T-helper 1 cell treated with Interleukin-12 subunit alpha and Interleukin-12 subunit beta and Interleukin-4 antibody, amounts not matched to agents 30 μg/mL and 1 μg/mL, for 36 hours (primary cell): ENCODE measurements around the gene TRAF3.

Experiments used
- H3K27ac Mint-ChIP-seq: one replicate; pipeline ENCODE4 v1.8.0; 2021; ENCODE audit warnings: mild to moderate bottlenecking, mixed read lengths
- H3K27me3 Mint-ChIP-seq: one replicate; pipeline ENCODE4 v1.8.0; 2021; ENCODE audit warnings: low read depth, mixed read lengths
- H3K36me3 Mint-ChIP-seq: one replicate; pipeline ENCODE4 v1.8.0; 2021; ENCODE audit warnings: low read depth, mixed read lengths
- H3K4me1 Mint-ChIP-seq: one replicate; pipeline ENCODE4 v1.8.0; 2021; ENCODE audit warnings: low read depth, mixed read lengths
- H3K4me3 Mint-ChIP-seq: one replicate; pipeline ENCODE4 v1.8.0; 2021; ENCODE audit warnings: mild to moderate bottlenecking, moderate library complexity, mixed read lengths
- H3K9me3 Mint-ChIP-seq: one replicate; pipeline ENCODE4 v1.8.0; 2021; ENCODE audit warnings: mixed read lengths

Gene TRAF3

DNA sequence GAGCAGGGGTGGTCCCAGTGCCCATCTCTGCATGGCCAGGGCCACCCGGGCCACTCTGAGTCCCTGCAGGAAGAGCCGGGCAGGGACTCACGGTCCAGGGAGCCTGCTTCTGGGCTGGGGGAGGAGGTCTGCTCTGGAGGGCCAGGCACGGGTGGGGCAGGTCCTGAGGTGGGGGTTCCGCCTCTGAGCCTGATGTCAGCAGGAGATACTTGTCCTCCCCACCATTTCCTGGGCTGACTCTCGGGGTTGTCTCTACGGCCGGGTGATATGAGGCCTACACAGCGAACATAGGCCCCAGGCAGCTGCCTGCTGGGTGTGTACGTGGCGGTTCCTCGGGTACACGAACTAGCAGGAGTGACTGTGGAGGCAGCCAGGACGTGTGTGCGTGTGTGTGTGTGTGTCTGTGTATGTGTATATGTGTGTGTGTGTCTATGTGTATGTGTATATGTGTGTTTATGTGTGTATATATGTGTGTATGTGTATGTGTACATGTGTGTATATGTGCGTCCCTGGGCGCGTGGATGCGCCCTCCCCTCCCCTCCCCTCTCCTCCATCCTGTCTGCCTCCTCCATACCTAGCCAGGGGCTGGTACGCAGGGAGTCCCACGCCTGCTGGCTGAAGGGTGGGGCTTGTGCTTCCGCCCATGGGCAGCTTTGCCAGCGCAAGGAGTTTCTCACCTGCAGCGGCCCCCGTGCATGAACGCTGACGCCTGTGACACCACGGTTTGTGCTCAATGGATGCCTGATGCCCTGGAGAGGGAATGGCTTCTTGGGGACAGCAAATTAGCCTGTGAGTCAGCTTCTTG is 30.4 kb upstream of the TRAF3 start:
- Mint-ChIP-seq H3K4me3 (no peak overlapping the region), H3K4me1 (no peaks in the 10 kb centered on the region), H3K27me3 (no peaks in the 10 kb centered on the region), H3K9me3 (peaks cover 3% of the 10 kb centered on the region), H3K27ac (no peak overlapping the region), H3K36me3 (peaks cover under 1% of the 10 kb centered on the region)

DNA sequence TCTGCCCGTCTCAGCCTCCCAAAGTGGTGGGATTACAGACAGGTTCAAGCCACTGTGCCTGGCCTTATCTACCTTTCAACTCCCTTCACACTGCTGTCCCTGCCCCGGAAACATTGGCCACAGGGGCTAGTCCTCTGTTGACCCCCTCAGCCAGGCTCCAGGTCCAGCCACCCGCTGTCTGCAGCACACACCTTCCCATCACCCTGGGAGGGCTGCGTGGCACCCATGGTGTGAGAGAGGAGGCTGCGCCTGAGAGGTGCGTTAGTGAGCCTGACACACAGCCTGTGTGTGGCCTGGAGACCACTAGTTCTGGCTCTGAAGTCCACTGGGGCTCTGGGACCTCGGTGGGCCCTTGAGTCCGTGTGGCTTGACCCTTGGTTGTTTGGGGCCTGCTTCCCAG is 28.4 kb upstream of the TRAF3 start:
- Mint-ChIP-seq H3K4me3 (no peak overlapping the region), H3K9me3 (no peaks in the 10 kb centered on the region), H3K27ac (no peak overlapping the region), H3K36me3 (no peaks in the 10 kb centered on the region), H3K27me3 (no peaks in the 10 kb centered on the region), H3K4me1 (no peaks in the 10 kb centered on the region)

DNA sequence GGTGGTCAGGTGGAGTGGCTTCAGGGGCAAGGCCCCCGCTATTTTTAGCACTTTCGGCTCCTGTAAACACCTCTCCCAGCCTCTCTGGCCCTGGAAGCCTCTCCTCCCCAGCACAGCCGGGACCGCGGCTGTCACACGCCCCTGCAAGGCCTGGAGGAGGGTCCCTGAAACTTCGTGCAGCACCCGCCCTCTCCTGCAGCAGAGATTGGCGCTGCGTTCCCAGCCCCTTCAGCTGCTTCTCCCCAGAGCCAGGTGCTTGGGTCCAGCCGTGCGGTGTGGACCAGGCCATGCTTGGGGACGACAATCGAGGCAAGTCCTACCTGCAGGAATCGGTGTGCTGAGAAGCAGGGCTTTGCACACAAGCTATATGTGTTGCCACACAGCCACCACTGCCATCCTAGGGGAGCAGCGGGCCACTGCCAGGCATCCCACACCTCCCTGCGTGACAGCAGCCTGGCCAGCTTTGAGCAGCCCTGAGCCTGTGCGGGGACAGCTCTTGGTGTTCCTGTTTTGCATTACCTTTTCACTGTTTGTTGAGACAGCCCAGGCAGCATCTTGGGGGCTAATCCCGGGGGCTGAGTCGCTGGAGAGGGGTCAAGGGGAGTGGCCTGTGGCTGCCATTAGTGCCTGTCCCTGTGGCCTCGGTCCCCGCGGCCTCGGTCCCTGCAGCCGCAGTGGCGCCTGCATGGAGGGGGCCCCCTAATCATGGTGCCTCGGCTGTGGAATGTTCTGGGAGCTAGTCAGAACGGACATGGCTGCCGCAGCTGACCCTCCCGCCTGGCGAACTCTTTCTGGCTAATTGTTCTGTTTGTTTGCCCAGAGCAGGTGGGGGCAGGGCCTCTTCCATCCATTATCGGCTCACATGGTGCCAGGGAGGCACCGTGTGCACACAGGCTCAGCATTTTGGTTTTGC is 27.6 kb upstream of the TRAF3 start:
- Mint-ChIP-seq H3K9me3 (no peaks in the 10 kb centered on the region), H3K27me3 (no peaks in the 10 kb centered on the region), H3K4me3 (no peak overlapping the region), H3K36me3 (no peaks in the 10 kb centered on the region), H3K4me1 (peaks cover 5% of the 10 kb centered on the region), H3K27ac (no peak overlapping the region)

- Mint-ChIP-seq H3K27ac (no peak overlapping the region), H3K4me3 (no peak overlapping the region), H3K27me3 (no peaks in the 10 kb centered on the region), H3K9me3 (no peaks in the 10 kb centered on the region), H3K4me1 (peaks cover 5% of the 10 kb centered on the region), H3K36me3 (no peaks in the 10 kb centered on the region)
Measured at GRCh38 chr14:102750376-102750775, 26.9 kb upstream of the TRAF3 start.

- Mint-ChIP-seq H3K27ac (no peak overlapping the region), H3K9me3 (no peaks in the 10 kb centered on the region), H3K4me3 (no peak overlapping the region), H3K36me3 (no peaks in the 10 kb centered on the region), H3K4me1 (peaks cover 5% of the 10 kb centered on the region), H3K27me3 (no peaks in the 10 kb centered on the region)
Measured at GRCh38 chr14:102751088-102751487, 26.2 kb upstream of the TRAF3 start.

GRCh38 chr14:102752239-102752847 is 24.9 kb upstream of the TRAF3 start:
- no peaks in the 10 kb centered on the region for H3K36me3 Mint-ChIP-seq
- no peak overlapping the region for H3K4me3 Mint-ChIP-seq
- H3K27me3 Mint-ChIP-seq = no peaks in the 10 kb centered on the region
- peaks cover 5% of the 10 kb centered on the region for H3K4me1 Mint-ChIP-seq
- no peak overlapping the region for H3K27ac Mint-ChIP-seq
- no peaks in the 10 kb centered on the region for H3K9me3 Mint-ChIP-seq

GRCh38 chr14:102754370-102755262 is 22.6 kb upstream of the TRAF3 start:
- no peak overlapping the region for H3K27ac Mint-ChIP-seq
- H3K9me3 Mint-ChIP-seq = no peaks in the 10 kb centered on the region
- H3K27me3 Mint-ChIP-seq = no peaks in the 10 kb centered on the region
- peaks cover 8% of the 10 kb centered on the region for H3K4me1 Mint-ChIP-seq
- H3K4me3 Mint-ChIP-seq = no peak overlapping the region
- H3K36me3 Mint-ChIP-seq = no peaks in the 10 kb centered on the region

DNA sequence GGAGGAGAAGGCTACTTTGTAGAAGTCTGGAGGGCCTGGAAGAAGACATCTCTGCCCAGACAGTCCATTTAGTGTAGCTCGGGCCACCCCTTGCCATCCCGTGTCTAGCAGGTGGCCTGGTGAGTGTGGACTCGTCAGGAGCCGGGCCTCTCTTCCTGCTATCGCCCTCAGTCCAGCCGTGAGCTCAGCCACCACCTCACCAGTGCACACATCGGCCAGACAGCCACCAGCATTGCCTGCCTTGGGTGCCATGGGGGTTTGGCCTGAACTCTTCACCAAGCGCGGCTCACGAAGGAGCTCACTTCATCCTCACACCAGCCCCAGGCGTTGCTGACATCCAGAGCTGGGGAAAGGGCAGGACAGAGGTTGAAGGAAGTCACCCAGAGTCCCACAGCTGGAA is 19.6 kb upstream of the TRAF3 start:
- Mint-ChIP-seq H3K36me3 (no peaks in the 10 kb centered on the region), H3K4me1 (peaks cover 10% of the 10 kb centered on the region), H3K9me3 (no peaks in the 10 kb centered on the region), H3K27me3 (no peaks in the 10 kb centered on the region), H3K27ac (no peak overlapping the region), H3K4me3 (no peak overlapping the region)

- Mint-ChIP-seq H3K4me3 (no peak overlapping the region), H3K36me3 (no peaks in the 10 kb centered on the region), H3K27me3 (no peaks in the 10 kb centered on the region), H3K4me1 (peaks cover 10% of the 10 kb centered on the region), H3K27ac (no peak overlapping the region), H3K9me3 (no peaks in the 10 kb centered on the region)
Measured at GRCh38 chr14:102758087-102758486, 19.2 kb upstream of the TRAF3 start.

DNA sequence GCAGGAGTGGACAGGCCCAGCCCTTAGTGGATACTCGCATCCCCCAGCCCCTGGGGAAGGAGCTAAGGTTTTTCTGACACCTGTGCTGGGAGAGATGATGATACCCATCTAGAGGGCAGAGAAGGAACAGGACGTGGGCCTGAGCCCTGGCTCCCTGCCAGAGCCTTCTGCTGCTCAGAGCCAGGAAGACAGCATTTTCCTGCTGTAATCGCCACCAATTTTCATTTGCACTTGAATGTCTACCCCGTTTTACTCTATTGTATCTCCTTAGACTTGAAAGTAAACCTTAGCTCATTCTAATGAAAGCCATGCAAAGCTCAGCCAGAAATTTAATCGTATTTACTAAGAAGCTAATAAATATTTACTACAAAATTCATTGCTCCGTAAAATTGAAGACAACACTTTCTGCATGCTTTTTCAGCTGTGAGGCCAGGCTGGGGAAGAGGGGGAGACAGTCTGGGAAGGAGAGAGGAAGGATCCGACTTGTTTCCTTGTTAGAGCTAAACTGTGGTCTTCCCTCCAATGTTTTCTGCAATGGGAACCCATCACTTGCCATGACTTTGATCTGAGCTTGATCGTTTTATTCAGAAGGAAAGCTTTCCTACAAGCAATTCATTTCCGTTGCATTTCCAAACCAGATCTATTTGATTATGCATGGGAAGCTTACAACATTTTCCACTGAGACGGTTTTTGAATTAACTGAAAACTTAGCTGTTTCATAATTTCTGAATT is 17.6 kb upstream of the TRAF3 start:
- no peak overlapping the region for H3K4me3 Mint-ChIP-seq
- no peaks in the 10 kb centered on the region for H3K9me3 Mint-ChIP-seq
- H3K4me1 Mint-ChIP-seq = peaks cover 5% of the 10 kb centered on the region
- no peaks in the 10 kb centered on the region for H3K36me3 Mint-ChIP-seq
- H3K27ac Mint-ChIP-seq = no peak overlapping the region
- no peaks in the 10 kb centered on the region for H3K27me3 Mint-ChIP-seq

- H3K4me1 Mint-ChIP-seq = peaks cover 5% of the 10 kb centered on the region
- no peaks in the 10 kb centered on the region for H3K36me3 Mint-ChIP-seq
- no peaks in the 10 kb centered on the region for H3K27me3 Mint-ChIP-seq
- H3K27ac Mint-ChIP-seq = no peak overlapping the region
- no peaks in the 10 kb centered on the region for H3K9me3 Mint-ChIP-seq
- H3K4me3 Mint-ChIP-seq = no peak overlapping the region
Measured at GRCh38 chr14:102760496-102761193, 16.6 kb upstream of the TRAF3 start.

DNA sequence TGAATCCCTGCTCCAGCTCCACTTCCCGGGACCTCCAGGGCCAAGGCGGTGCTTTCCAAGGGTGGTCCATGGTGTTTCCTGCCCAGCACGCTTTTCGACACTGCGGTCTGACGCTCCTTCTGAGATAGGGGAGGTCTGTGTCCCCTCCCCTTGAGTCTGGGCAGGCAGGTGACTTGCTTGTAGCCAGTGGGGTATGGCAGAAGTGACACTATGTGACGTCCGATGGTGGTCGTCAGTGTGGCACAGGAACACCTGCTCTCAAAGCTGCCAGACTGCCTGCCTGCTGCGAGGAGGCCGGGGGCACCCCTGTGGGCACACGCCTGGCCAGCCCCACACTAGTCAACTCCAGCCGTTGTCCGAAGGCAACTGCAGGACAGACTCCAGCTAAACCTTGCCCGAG is 16.0 kb upstream of the TRAF3 start:
- Mint-ChIP-seq H3K4me3 (no peak overlapping the region), H3K36me3 (no peaks in the 10 kb centered on the region), H3K27ac (no peak overlapping the region), H3K4me1 (peaks cover 5% of the 10 kb centered on the region), H3K27me3 (no peaks in the 10 kb centered on the region), H3K9me3 (no peaks in the 10 kb centered on the region)

- Mint-ChIP-seq H3K4me1 (peaks cover 8% of the 10 kb centered on the region), H3K27ac (no peak overlapping the region), H3K9me3 (no peaks in the 10 kb centered on the region), H3K36me3 (no peaks in the 10 kb centered on the region), H3K4me3 (no peak overlapping the region), H3K27me3 (no peaks in the 10 kb centered on the region)
Measured at GRCh38 chr14:102764220-102764671, 13.0 kb upstream of the TRAF3 start.
